GM20431 (cell line): ENCODE results near the gene CDC42EP4.

ENCODE experiments used
- in situ Hi-C: fragments of 300-500 bp; cut with MseI, MboI; formaldehyde crosslinking; loops from one replicate; pipeline ENCODE4 v1.15.0; 2020; ENCODE audit warnings: low sequenced_read_pairs; ENCODE audit not compliant: unreplicated experiment

The CDC42EP4 gene

DNA sequence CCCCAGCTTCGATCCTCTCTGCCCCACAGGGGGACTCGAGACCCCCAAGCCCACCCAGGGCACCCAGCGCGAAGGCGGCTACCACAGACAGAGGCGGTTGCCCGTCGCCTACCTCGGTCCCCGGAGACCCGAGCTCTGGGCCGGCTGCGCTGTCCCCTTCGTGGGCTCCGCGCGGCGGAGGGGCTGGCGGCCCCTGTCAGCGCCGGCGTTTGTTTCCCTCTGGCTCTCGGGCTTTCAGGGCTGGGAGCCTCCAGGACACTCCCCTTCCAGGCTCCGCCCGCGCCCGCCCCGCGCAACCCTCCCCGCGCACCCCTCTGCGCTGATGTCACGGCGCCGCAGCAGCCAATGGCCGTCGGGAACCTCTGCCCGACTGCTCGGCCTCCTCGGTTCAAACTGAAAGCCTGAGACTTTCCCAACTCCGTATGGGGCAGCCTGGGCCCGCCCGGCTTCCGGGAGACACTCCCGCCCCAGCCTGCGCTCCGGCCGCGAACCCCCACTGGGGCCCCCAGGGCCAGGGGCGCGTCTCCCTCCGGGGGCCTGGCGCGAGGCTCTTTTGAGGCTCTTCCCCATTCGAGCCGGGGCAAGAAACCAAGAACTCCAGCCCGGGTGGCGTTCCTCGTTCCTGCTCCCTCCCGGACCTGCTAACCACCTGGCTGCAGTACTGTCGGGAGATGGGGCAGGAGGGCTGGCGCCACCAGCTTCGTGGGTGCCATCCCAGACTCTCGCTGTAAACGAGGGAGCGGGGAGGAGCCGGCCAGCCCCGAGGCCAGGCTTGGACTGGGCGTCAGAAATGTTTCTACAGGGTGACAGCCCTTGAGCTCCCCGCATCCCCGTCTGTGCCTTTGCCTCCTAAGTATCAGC lies at the start of gene CDC42EP4:
TSS of gene CDC42EP4 (minus strand) at position 221 of the 861 bp plus-strand sequence. CDS start 25,501 bp downstream, outside the sequence.
- in situ Hi-C loops: no loop called here

DNA sequence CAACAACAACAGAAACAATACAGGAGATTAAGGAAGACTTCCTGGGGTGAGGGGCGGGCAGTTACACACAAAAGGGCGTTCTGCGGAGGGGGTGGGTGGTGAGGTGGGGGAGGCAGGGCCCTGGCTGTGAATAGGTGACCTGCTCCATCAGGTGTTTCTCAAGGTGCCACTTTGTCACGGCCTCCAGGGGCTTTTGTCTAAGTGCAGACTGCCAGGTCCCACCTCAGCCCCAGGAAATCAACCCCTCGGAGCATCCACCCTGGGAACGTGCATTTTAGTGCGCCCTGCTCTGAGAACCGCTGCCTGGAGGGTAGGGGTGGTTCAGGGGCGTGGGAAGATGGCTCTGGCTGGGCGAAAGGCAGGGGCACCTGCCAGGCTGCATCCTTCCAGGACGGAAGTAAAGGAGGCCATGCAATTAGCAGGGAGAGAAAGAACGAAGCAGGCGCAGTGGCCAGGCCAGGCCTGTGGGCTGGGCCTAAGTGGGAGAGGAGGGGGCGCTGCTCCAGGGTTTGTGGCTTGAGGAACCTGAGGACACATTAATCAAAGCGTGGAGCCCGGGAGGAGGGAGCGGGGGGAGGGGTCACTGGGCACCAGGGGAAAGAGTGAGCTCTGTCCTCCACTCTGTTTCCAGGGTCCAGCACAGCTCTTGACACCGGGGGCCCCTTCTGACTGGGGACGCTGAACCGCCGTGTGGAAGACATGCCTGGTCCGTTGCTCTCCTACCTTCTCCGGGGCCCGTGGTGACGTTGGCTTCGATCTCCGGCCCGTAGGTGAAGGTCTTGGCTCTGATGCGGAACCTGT lies 49.4 kb upstream of the CDC42EP4 start:
- in situ Hi-C loops: loop anchor here (25.0 kb wide), 2 partner anchors 374 to 649 kb away; no protein-coding TSS in a partner anchor

DNA sequence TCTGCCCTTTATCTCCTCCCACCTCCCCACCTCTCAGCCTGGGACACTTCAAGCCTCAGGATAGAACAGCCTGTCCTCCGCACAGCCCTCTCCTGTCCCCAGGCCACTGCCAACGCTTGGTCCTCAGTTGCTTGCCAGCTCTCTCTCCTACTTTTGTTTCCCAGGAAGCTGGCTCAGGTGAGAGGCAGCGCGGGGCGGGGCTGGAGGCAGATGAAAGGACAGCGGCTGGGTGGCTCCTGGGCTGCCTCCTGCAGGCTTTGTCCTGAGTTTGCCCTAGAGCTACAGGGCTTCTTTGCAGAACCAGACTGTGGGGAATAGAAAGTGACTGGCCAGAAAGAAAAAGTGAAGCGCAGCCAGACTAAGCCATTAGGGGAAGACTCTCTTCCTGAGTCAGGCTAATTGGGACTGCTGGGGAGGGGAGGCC lies 48.2 kb upstream of the CDC42EP4 start:
- in situ Hi-C loops: loop anchor here (25.0 kb wide), 2 partner anchors 373 to 648 kb away; no protein-coding TSS in a partner anchor

- in situ Hi-C loops: loop anchor here (25.0 kb wide), 2 partner anchors 372 to 647 kb away; no protein-coding TSS in a partner anchor
These were observed 47.6 kb upstream of the CDC42EP4 start for GRCh38 chr17:73359352-73359751.

- in situ Hi-C loops: loop anchor here (25.0 kb wide), 2 partner anchors 371 to 646 kb away; no protein-coding TSS in a partner anchor
These were observed 46.9 kb upstream of the CDC42EP4 start for GRCh38 chr17:73358668-73359067.

DNA sequence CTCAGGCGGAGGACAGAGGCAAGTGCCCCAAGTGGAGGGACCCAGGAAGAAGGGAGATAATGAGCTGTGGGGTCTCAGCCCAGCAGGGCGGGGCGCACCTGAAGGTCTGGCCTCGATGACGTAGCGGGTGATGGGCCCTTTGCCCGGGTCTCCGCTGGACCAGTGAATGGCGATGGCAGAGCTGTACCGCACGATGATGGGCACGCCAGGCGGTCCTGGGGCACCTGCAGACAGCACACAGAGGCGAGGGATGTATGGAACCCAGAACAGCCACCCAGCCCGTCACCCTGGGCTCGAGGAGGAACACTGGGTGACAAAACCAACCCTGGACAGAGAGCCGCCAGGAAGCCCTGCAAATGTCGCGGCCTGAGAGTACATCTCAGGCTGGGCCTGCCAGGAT lies 46.2 kb upstream of the CDC42EP4 start:
- in situ Hi-C loops: loop anchor here (25.0 kb wide), 2 partner anchors 371 to 646 kb away; no protein-coding TSS in a partner anchor

DNA sequence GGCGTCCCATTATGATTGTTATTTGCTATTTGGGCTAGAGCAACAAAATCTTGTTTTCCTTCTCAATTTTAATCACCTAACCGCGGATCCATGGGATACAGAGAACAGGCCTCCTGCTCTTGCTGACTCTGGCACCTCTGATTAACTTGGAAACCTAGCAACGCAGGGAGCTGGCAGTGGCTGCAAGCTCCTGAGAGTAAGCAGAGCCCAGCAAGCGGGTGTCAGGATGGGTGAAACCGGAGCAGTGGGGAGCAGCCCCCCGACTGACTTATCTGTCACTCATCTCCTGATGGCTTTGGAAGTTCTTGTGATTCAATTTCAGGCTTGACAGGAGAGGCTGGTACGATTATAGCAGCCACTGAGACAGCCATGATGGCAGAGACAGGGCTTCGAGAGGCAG lies 45.5 kb upstream of the CDC42EP4 start:
- in situ Hi-C loops: loop anchor here (25.0 kb wide), 2 partner anchors 370 to 645 kb away; no protein-coding TSS in a partner anchor

DNA sequence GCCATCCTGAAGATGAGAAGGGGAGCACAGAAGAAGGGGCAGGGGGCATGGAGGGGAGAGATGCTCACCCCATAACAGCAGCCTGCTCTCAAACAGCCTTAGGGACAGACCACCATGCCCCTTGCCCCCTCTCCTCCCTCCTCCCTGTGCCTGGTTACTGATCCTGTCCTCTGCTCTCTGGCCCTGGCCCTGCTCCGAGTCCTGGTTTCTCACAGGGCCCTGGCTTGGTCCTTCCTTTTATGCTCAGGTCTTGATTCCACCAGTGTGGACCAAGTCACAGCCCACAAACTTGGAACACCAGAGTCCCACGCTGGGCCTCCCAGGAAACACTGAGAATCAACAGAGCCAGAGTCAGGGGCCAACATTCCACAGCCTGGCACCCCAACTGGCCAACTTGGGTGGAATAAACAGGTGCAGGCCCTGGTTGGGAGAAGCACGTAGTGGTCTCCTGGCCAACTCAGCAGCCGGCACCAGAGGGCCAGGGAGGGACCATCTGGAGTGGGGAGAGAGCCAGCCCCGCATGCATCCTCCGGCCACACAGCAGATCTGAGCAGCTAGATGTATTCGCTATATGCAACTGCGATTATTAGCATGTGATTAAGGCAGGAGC lies 44.9 kb upstream of the CDC42EP4 start:
- in situ Hi-C loops: loop anchor here (25.0 kb wide), 2 partner anchors 369 to 644 kb away; no protein-coding TSS in a partner anchor

GRCh38 chr17:73354423-73355284 lies 42.9 kb upstream of the CDC42EP4 start:
- in situ Hi-C loops: loop anchor here (25.0 kb wide), 2 partner anchors 367 to 642 kb away; no protein-coding TSS in a partner anchor

DNA sequence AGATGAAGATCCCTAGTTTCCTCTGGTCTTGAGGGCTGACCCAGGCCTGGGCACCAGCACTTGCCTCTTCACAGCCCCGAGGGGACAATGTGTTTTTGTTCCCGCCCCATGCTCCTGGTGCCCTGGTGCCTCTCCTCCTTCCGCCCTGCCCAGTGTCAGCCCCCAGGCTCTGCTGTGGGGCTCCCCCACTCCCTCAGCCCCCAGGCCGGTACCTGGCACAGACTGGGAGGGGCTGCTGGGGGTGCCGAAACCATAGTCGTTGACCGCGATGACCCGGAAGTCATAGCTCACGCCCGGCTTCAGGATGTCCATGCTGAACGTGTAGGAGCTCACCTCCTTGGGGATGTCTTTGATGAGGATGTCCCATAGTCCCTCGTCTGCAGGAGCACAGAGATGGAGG lies 40.5 kb upstream of the CDC42EP4 start:
- in situ Hi-C loops: loop anchor here (25.0 kb wide), 2 partner anchors 365 to 640 kb away; no protein-coding TSS in a partner anchor

- in situ Hi-C loops: loop anchor here (25.0 kb wide), 2 partner anchors 364 to 639 kb away; no protein-coding TSS in a partner anchor
These were observed 40.0 kb upstream of the CDC42EP4 start for GRCh38 chr17:73351764-73352163.

DNA sequence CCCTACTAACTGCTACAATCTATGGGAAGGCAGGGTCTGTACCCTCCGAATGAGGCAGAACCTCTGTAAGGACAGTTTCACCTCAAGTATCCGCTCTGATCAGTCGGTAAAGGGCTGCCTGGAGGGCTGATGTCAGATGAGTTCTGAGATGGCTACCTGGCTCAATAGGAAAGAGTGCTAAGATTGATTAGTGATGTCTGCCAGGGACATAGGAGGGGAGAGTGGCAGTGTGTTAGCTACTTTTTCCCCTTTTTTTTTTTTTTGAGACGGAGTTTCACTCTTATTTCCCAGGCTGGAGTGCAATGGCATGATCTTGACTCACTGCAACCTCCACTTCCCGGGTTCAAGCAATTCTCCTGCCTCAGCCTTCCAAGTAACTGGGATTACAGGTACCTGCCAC lies 39.1 kb upstream of the CDC42EP4 start:
- in situ Hi-C loops: loop anchor here (25.0 kb wide), 2 partner anchors 364 to 639 kb away; no protein-coding TSS in a partner anchor

GRCh38 chr17:73349647-73350046 lies 37.8 kb upstream of the CDC42EP4 start:
- in situ Hi-C loops: loop anchor here (25.0 kb wide), 2 partner anchors 362 to 637 kb away; no protein-coding TSS in a partner anchor

DNA sequence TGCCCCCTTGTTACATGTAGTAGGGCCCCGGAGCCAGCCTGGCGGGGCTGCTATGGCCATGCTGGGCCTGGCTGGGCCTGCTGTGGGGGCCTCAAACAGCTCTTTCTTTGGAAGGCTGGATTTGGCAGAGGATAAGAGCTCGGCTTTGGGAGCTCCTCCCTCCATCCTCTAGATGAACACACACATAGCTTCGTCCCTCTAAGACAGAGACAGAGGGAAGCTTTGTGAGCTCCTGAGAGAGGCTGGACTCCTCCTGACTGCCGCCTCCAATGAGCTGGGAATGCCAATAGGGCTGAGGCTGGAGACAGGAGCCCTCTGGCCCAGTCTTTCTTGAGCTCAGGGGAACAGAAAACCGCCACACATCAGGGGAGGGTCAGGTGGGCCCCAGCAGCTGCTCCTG lies 37.3 kb upstream of the CDC42EP4 start:
- in situ Hi-C loops: no loop called here

- in situ Hi-C loops: no loop called here
These were observed 37.0 kb upstream of the CDC42EP4 start for GRCh38 chr17:73348829-73349095.

- in situ Hi-C loops: no loop called here
These were observed 36.4 kb upstream of the CDC42EP4 start for GRCh38 chr17:73348018-73348828.

GRCh38 chr17:73347351-73347750 lies 35.5 kb upstream of the CDC42EP4 start:
- in situ Hi-C loops: no loop called here

- in situ Hi-C loops: no loop called here
These were observed 34.8 kb upstream of the CDC42EP4 start for GRCh38 chr17:73346501-73347162.
